HepG2 (cell line): ENCODE data around the gene SLC12A2. TPM values are rescaled to one million over a fixed set of nuclear protein-coding genes. Genes with fewer than 3 reads are reported as not detected.

ENCODE experiments used
- ARHGAP35 ChIP-seq: sonication (generic); formaldehyde crosslinking; IDR thresholded peaks from 2 replicates; pipeline ENCODE4 v1.9.0; 2022; ENCODE audit warnings: mild to moderate bottlenecking, inconsistent platforms, moderate library complexity, missing genetic modification reagents, borderline replicate concordance
- ATRX ChIP-seq: sonication (generic); formaldehyde crosslinking; IDR thresholded peaks from 2 replicates; pipeline ENCODE4 v1.4.0; 2020; ENCODE audit warnings: missing genetic modification reagents, borderline replicate concordance
- CBFB ChIP-seq: sonication (generic); formaldehyde crosslinking; IDR thresholded peaks from 2 replicates; pipeline ENCODE4 v1.4.0; 2020; ENCODE audit warnings: missing genetic modification reagents
- CEBPZ ChIP-seq: IDR thresholded peaks from 2 replicates; pipeline ENCODE4 v1.6.1; 2012; ENCODE audit warnings: low read length, improper control_type of control experiment
- CREBL2 ChIP-seq: sonication (generic); formaldehyde crosslinking; IDR thresholded peaks from 2 replicates; pipeline ENCODE4 v1.8.1; 2023; ENCODE audit warnings: missing genetic modification reagents, mild to moderate bottlenecking, borderline replicate concordance
- KDM6A ChIP-seq: IDR thresholded peaks from 2 replicates; pipeline ENCODE4 v1.6.1; 2016; ENCODE audit warnings: low read depth
- SRF ChIP-seq: IDR thresholded peaks from 2 replicates; pipeline ENCODE4 v1.6.1; 2011; ENCODE audit warnings: mild to moderate bottlenecking, low read depth, low read length, moderate library complexity
- ZBTB38 ChIP-seq: sonication (generic); formaldehyde crosslinking; IDR thresholded peaks from 2 replicates; pipeline ENCODE4 v1.5.1; 2020; ENCODE audit warnings: mild to moderate bottlenecking, missing genetic modification reagents
- ZNF20 ChIP-seq: sonication (generic); formaldehyde crosslinking; IDR thresholded peaks from 2 replicates; pipeline ENCODE4 v1.4.0; 2020; ENCODE audit warnings: mild to moderate bottlenecking, moderate library complexity, missing genetic modification reagents
- ZNF232 ChIP-seq: sonication (generic); formaldehyde crosslinking; IDR thresholded peaks from 2 replicates; pipeline ENCODE4 v1.4.0; 2020; ENCODE audit warnings: missing genetic modification reagents, borderline replicate concordance
- ZNF337 ChIP-seq: sonication (generic); formaldehyde crosslinking; IDR thresholded peaks from 2 replicates; pipeline ENCODE4 v1.5.1; 2020; ENCODE audit warnings: missing genetic modification reagents, low read depth, mild to moderate bottlenecking, borderline replicate concordance
- ZNF430 ChIP-seq: sonication (generic); formaldehyde crosslinking; IDR thresholded peaks from 2 replicates; pipeline ENCODE4 v1.9.0; 2021; ENCODE audit warnings: mild to moderate bottlenecking, missing genetic modification reagents
- ZNF609 ChIP-seq: sonication (generic); formaldehyde crosslinking; IDR thresholded peaks from 2 replicates; pipeline ENCODE4 v1.4.0; 2020; ENCODE audit warnings: mild to moderate bottlenecking, missing genetic modification reagents, borderline replicate concordance
- ZNF687 ChIP-seq: sonication (generic); formaldehyde crosslinking; IDR thresholded peaks from 2 replicates; pipeline ENCODE4 v1.5.1; 2020; ENCODE audit warnings: mild to moderate bottlenecking, missing genetic modification reagents, moderate library complexity
- ZSCAN29 ChIP-seq: sonication (generic); formaldehyde crosslinking; conservative IDR thresholded peaks from 2 replicates; pipeline ENCODE4 v1.4.0; 2020; ENCODE audit warnings: mild to moderate bottlenecking, missing genetic modification reagents
- polyA plus RNA-seq, 8 experiments: library from polyadenylated mRNA; depleted of rRNA in 3 of 8; stranded (reverse) in 7 of 8; unstranded in 1 of 8; fragments of >200 nt; fragmentation: Illumina TruSeq in 4 of 8; extraction: Trizol in 4 of 8; gene quantifications; 2 replicates each; pipeline versions ENCODE4 v1.2.1 to v1.2.3, GENCODE V29; 2011 to 2016; ENCODE audit warnings: low read depth in 4 of 8, missing spikeins in 1 of 8, mixed read lengths in 1 of 8; ENCODE audit not compliant: insufficient read depth in 1 of 8
- total RNA-seq, 5 experiments: library from RNA; depleted of rRNA; stranded (reverse); fragments of >200 nt; fragmentation: Illumina TruSeq; extraction: Trizol; gene quantifications; 2 replicates each; pipeline ENCODE4 v1.2.3, GENCODE V29; 2016; ENCODE audit warnings: low read depth in 1 of 5

The SLC12A2 gene
- total and polyA plus RNA-seq, 2 of the 13 experiments (the other 11 are each of a cell fraction or from before 2014, with no cell fraction given), result 4.0 to 9.7 TPM

- TF ChIP-seq SRF (no peak), ZNF232 (CRISPR knock-in tag) (no peak), ATRX (CRISPR knock-in tag) (no peak), ZNF609 (CRISPR knock-in tag) (no peak; the same call in 1 of the 2 replicates), ZNF430 (CRISPR knock-in tag) (peak; percentile 54; the same call in 1 of the 2 replicates), ZBTB38 (CRISPR knock-in tag) (0 out of 2 replicates have a peak, but pooled peaks have one; percentile 12), KDM6A (CRISPR knock-in tag) (no peak), CBFB (CRISPR knock-in tag) (no peak), ZSCAN29 (CRISPR knock-in tag) (no peak; the same call in 1 of the 2 replicates), ZNF337 (CRISPR knock-in tag) (no peak), ARHGAP35 (CRISPR knock-in tag) (no peak), CREBL2 (CRISPR knock-in tag) (no peak), ZNF20 (CRISPR knock-in tag) (no peak), CEBPZ (no peak), ZNF687 (peak; percentile 97)
These were observed at the start of gene SLC12A2 (continued) for GRCh38 chr5:128083033-128083810.
